M059J (cell line): Measurements from ENCODE around the gene HMG20B. TPM values are rescaled to one million over a fixed set of nuclear protein-coding genes. Genes with fewer than 3 reads are reported as not detected.

Experiments
- DNase-seq: peaks from one replicate; pipeline ENCODE4 v3.0.0-alpha.2; 2012; ENCODE audit warnings: low read depth
- total RNA-seq: library from RNA; depleted of rRNA; stranded (reverse); fragments of >200 nt; shearing (Covaris generic); gene quantifications from 2 replicates; pipeline ENCODE4 v1.2.3, GENCODE V29; 2014

HMG20B gene
- total RNA-seq, 1 experiment from 2014 or later, result 151 TPM

DNA sequence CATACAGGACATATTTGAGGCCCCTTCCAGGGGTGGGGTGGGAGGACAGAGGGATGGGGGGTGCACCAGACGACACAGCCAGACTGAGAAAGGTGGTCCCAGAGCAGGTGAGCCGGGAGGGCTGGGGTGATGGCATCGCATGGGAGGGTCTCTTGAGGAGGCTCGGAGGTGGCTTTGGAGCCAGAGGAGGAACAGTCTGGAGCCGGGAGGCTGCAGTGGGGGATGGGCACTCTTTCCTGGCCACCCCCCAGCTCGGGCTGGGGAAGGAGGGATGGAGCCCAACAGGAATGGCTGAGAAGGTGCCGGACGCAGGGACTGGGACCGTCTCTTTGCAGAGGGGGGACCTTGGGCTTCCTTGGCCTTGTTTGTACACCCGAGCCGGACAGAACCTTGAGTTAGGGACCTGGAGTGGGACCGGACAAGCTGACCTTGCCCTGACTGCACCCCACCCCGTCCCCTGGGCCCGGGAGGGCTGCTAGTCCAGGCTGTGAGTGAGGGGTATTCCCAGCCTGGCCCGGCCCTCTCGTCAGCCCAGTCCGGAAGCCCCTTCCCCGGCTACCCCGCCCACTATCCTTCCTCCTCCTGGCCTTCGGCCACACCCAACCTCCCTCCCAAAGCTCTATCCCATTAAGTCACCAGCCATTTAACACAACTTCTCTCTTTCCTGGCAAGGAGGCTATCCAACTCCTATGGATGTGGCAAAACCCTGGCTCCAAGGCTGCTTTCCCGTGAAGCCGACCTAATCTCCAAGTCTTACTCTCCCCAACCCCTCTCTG, 34.7 kb downstream of the HMG20B start:
- DNase-seq, result peak; percentile 25

DNA sequence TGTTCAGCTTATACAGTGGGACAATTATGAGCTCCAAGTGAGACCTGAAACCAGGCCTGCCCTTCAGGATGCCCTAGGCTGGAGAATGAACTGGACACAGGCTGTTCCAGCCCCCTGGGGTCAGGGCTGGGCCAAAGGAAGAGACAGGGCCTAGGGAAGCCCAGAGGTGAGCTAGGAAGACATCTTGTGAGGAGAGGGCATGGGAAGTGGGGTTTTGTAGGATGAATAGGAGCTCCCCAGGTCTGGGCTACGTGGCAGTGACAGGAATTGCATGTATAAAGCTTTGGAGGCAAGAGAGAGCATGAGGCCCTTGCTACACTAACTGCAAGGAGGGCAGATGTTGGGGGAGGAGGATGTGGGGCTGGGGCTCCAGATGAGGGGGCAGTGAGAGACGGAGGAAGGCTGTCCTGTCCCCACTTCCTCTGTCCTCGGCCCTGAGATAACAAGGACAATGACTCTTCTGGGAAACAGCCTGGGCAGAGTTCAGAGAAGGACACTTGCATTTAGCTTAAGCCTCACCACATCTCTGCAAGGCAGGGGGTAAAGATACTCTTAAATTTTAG, 35.4 kb downstream of the HMG20B start:
- no peak for DNase-seq

- no peak for DNase-seq
Measured at GRCh38 chr19:3608750-3609322, 36.1 kb downstream of the HMG20B start.

DNA sequence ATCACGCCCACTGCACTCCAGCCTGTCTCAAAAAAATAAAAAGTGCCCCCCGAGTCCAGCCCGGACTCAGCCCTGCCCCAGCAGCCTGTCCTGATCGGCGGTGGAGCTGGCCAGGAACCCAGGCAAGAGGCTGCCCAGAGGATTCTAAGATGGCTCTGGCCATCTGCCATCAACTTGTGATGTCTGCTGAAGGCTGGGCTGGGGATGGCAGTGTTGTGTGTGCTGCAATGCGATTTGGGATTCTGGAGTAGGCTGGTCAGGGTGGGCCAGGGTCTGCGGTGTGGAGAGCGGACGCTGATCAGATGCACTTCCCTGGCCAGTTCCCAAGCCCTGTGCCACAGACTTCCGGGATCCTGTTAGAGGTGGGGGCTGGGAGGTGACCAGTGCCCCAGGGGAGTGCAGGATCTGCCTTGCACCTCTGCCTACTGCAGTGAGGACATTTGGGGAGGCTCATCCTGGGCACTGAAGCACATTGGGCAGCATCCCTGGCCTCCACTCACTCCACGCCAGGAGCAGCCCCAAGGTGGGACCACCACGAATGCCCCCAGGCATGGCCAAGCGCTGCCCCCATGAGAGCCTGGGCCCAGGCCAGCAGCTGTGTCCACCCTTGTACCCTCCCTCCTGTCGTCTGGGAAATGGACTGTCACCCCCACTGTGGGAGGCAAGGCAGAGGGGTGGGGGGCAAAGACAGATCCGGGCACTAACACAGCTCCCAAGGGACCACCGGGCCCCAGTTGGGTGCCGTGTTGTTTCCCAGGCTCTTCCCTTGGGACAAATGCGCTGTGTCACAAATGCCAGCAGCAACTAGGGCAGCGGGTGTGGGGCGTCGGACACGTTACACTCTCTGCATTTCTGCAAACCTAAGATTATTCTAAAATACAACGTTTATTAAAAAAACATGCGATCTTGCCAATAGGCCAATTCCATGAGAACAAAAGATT, 37.3 kb downstream of the HMG20B start:
- DNase-seq, result peak; percentile 36

DNA sequence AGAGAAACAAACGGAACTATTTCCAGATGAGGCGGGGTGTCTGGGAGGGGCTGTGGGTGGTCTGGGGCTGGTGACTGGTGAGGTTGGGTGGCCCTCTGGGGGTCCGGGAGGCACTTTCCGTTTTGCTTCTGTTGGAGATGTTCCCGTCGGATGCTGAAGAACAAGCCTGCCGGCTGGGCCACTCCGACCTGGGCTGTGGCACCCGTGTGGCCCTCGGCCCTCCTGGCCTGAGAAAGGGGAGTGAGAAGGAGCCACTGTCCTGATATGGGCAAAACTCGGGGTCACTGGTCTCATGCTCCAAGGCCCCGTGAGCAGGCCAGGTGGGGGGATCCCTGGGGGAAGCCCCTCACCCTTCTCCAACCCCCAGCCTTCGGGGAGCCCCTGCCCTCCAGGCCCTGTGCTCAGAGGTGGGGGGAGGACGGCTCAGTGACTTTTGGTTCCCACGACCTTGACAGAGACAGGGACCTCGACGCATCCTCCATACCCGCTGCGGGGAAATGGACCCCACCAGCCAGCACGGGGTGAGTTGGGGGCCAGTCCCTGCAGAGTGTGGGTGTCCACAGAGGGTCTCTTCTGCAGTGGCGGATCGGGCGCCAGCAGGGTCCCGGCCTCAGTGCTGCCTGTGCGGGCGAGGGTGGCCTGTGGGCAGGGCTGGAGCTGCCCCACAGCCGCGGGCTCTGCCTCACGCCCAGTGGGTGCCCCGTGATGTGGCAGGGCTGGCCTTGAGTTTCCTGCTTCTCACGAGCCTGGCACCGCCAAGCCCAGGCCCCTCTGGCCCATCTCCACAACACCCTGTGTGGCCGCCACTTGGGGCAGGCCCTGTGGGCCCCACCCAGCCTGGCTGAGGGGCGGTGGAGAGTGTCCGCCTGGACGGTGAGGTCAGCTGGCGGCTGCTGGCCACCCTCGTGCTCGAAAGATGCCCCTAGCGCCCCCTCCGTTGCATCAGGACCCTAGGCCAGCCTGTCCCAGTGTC, 38.3 kb downstream of the HMG20B start:
- no peak for DNase-seq

DNA sequence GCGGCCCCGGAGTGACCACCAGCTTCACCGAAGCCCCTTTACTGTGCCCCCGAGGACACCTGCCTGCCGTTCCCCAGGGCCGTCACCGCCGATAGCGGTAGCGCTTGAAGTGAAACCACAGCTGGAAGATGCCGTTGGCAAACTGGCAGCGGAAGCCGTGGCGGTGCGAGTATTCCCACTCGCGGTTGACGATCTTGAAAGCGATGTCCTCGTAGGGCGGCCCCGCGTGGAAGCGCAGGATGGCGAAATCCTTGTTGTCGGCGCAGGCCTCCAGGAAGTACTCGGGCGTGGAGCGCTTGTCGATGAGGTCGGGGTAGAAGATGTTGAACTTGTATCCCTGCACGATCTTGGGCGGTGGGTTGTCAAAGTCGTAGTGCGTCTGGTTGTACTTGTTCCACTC, 39.1 kb downstream of the HMG20B start:
- DNase-seq, result no peak

- DNase-seq, result no peak
Measured at GRCh38 chr19:3612330-3612729, 39.6 kb downstream of the HMG20B start.

- DNase-seq, result no peak
Measured at GRCh38 chr19:3612901-3613741, 40.4 kb downstream of the HMG20B start.

DNA sequence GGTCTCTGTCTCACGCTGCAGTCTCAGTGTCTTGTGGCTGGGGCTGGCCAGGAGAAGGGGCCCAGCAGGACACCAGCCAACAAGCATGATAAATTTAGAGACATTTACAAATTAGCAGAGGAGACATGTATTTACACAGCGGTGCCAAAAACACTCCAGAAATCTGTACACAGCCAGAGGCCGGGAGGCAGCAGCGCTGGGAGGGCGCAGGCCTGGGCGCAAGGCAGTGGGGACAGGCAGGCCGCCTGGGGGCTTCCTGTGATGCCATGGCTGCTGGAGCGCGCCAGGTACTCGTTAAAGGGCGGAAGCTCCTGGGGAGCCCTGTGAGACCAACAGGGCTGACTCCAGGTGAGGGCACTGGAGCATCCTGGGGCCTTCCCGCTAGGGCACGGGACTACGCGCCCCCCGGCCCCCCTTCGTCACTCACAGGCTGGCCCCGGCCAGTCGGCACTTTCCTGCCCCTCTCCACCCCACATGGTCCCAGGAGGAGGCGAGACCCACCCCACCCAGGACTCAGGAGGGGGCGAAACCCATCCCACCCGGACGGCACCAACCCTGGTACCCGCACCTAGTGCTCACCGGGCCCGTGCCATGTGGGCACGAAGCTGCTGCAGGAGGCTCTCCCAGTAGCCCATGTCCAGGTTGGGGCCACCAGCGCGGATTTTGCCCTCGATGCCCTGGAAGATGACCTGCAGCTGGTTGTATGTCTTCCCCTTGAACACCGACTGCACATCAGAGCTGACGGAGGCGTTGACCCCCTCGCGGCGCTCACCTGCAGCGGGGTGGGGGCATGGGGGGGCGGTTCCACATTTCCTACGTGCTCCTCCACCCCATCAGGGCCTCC, 41.3 kb downstream of the HMG20B start:
- DNase-seq, result no peak

DNA sequence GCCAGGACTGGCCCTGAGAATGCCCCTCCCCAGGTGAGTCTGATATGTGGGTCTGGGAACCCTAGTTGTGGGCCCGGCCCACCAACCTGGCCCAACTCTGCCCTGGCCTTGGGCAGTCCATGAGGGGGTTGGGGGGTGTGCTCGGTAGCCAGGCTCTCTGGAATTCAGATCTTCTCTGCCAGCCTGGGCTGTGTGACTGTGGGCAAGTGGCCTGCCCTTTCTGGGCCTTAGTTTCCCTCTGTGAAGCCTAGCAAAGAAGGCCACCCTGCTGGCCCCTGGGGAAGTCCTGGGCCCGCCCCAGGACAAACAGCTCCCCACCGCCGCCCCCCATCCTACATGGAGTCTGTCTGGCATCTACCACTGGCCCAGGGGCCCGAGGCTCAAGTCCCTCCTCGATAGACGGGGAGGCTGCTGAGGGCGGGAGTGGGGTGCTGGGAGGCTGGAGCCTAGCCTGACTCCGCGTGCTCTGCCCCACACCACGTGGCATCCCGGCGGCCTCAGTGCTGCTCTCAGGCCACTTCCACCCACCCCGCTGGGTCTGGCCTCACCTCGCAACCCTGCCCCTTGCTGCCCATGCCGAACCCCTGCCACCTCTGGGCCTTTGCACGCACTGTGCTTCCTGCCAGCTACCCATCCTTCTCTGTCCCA, 42.2 kb downstream of the HMG20B start:
- DNase-seq, result no peak

- DNase-seq, result no peak
Measured at GRCh38 chr19:3615524-3616135, 42.9 kb downstream of the HMG20B start.

GRCh38 chr19:3617463-3617862, 44.7 kb downstream of the HMG20B start:
- no peak for DNase-seq

GRCh38 chr19:3618144-3618810, 45.5 kb downstream of the HMG20B start:
- no peak for DNase-seq

DNA sequence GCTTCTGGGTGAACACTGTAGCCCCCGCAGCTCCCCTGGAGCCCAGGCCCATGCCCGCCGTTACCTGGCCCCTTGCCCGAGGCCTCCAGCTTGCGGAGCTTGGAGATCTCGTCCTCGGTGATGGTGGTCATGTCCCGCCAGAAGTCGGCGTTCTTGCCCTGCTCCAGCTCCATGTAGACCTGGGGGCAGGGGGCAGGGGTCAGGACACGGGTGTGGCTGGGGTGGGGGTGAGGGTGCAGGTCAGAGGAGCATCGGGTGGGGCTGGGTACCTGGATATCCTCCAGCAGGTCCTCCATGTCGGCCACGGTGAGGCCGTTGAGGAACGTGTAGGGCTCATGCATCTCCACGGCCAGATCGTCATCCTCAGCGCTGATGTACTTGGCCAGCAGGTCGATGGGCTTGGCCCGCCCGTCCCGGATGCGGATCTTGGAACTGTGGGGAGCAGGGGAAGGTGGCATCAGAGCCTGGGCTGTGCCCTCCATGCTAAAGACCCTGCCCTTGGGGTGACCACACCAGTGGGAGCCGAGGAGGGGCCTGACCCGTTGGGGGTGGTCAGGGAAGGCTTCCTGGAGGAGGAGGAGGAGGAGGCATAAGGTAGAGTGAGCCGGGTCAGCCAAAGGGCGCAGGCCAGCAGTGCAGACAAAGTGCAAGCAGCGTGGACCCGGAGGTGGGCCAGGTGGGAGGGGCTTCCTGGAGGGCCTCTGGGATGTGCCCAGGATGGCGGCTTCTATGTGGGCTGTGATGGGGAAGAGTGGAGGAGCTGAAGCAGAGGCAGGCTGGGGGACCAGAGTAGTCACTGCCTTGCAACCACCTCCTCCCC, 46.3 kb downstream of the HMG20B start:
- no peak for DNase-seq

DNA sequence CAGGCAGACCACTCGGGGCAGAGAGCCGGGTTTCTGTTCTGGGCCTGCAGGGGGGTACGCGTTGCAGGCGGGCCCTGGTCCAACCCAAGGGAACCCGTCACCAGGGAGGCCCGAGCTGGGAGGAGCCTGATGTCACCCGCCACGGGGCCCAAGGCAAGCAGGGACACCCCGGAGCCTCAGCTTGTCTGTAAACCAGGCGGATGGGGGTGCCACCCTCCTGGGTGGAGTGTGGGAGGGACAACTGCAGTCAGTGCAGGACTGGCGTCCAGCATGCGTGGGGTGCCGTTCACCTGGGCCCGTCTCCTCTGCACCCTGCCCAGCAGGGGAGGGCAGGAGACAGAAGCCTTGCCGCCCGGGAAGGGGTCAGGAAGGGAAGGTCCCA, 46.9 kb downstream of the HMG20B start:
- no peak for DNase-seq

- no peak for DNase-seq
Measured at GRCh38 chr19:3620145-3620816, 47.5 kb downstream of the HMG20B start.
